Effector CD8-positive, alpha-beta T cell (primary cell): Measurements from ENCODE around the gene SAMM50.

Source experiments
- DNase-seq: peaks from one replicate; lab custom pipeline; 2025; lab: John Stamatoyannopoulos, UW

The SAMM50 gene

GRCh38 chr22:43945632-43946383 lies 9.4 kb upstream of the SAMM50 start:
- DNase-seq: peak; percentile 27

- DNase-seq: no peak
Measured at GRCh38 chr22:43946384-43946667, 8.9 kb upstream of the SAMM50 start.

- no peak for DNase-seq
Measured at GRCh38 chr22:43948836-43949406, 6.3 kb upstream of the SAMM50 start.

- no peak for DNase-seq
Measured at GRCh38 chr22:43951391-43951790, 3.9 kb upstream of the SAMM50 start.

- DNase-seq: no peak
Measured at GRCh38 chr22:43951966-43952365, 3.3 kb upstream of the SAMM50 start.

- DNase-seq: no peak
Measured at GRCh38 chr22:43953988-43954785, 1.1 kb upstream of the SAMM50 start.

GRCh38 chr22:43955883-43956782 lies 891 bp downstream of the SAMM50 start:
- no peak for DNase-seq

- no peak for DNase-seq
Measured at GRCh38 chr22:43956805-43957463, 1.7 kb downstream of the SAMM50 start.

GRCh38 chr22:43957871-43958270 lies 2.6 kb downstream of the SAMM50 start:
- no peak for DNase-seq

GRCh38 chr22:43964314-43964857 lies 9.1 kb downstream of the SAMM50 start:
- no peak for DNase-seq

GRCh38 chr22:43967069-43967468 lies 11.8 kb downstream of the SAMM50 start:
- DNase-seq: no peak

GRCh38 chr22:43968614-43969013 lies 13.4 kb downstream of the SAMM50 start:
- DNase-seq: no peak

GRCh38 chr22:43969021-43969878 lies 14.0 kb downstream of the SAMM50 start:
- no peak for DNase-seq

GRCh38 chr22:43969989-43970755 lies 14.9 kb downstream of the SAMM50 start:
- no peak for DNase-seq

GRCh38 chr22:43971112-43971511 lies 15.9 kb downstream of the SAMM50 start:
- no peak for DNase-seq

- DNase-seq: no peak
Measured at GRCh38 chr22:43972931-43973462, 17.8 kb downstream of the SAMM50 start.

GRCh38 chr22:43974028-43974545 lies 18.8 kb downstream of the SAMM50 start:
- DNase-seq: no peak

- DNase-seq: no peak
Measured at GRCh38 chr22:43975041-43975440, 19.8 kb downstream of the SAMM50 start.
